Choroid plexus epithelial cell (primary cell): ENCODE measurements around the gene VTCN1.
"Not testable (repeated sequence)": the region's sequence is repeated elsewhere in the genome, so short reads cannot be mapped to it uniquely, and the experiment has no call there.

Experiments used
- DNase-seq: peaks from one replicate; pipeline ENCODE4 v3.0.0-alpha.2; 2010; ENCODE audit warnings: low read depth
- H3K4me3 ChIP-seq: 2 replicates; pipeline ENCODE4 v1.5.1; 2011; ENCODE audit warnings: low read depth, mild to moderate bottlenecking, control low read depth, low read length, moderate library complexity
- TF ChIP-seq, protein P1 (sequence below): conservative IDR thresholded peaks from 2 replicates; pipeline ENCODE4 v1.5.1; 2011; ENCODE audit warnings: low read depth, mild to moderate bottlenecking, control low read depth, inconsistent platforms, low read length, moderate library complexity

VTCN1 gene

DNA sequence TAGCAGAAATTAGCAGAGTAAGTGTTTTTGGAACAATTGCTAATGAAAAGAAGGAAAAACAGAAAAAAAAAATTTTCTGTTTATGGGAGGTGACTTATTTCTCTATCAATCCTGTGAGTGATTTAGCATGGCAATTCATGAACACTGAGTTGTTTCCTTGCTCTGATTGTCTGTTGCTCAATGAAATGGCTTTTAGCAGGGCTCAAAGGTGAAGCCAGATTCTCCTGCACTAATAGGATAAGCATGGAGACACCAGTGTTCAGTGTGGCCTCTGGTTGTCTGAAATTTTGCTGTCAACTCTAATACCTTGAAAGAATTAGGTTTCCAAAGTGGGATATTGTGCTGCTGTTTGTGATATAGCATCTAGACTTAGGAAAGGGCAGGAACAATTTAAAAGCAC, 105.0 kb downstream of the VTCN1 start:
- TF ChIP-seq, protein P1, sequence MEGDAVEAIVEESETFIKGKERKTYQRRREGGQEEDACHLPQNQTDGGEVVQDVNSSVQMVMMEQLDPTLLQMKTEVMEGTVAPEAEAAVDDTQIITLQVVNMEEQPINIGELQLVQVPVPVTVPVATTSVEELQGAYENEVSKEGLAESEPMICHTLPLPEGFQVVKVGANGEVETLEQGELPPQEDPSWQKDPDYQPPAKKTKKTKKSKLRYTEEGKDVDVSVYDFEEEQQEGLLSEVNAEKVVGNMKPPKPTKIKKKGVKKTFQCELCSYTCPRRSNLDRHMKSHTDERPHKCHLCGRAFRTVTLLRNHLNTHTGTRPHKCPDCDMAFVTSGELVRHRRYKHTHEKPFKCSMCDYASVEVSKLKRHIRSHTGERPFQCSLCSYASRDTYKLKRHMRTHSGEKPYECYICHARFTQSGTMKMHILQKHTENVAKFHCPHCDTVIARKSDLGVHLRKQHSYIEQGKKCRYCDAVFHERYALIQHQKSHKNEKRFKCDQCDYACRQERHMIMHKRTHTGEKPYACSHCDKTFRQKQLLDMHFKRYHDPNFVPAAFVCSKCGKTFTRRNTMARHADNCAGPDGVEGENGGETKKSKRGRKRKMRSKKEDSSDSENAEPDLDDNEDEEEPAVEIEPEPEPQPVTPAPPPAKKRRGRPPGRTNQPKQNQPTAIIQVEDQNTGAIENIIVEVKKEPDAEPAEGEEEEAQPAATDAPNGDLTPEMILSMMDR: no peak
- DNase-seq: no peak
- H3K4me3 ChIP-seq: no peak overlapping the region

DNA sequence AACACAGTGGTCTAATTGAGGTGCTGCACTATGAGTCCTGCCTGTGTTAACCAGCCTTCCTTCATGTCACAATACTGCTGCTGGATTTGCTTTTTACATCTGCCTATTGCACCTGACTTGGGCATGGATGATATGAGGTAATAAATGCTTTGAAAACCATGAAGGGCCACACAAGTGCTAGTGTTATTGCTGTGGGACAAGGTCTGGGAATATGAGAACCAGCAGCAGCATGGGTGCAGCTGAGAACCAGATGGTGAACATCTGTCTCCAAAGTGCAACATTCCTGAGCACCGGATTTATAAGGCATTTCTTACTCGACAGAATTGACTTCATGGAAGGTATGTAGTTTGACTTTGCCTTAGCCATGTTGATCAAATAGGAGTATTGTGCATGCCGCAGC, 105.7 kb downstream of the VTCN1 start:
- TF ChIP-seq, protein P1: no peak
- peak; percentile 27 for DNase-seq
- no peak overlapping the region for H3K4me3 ChIP-seq

DNA sequence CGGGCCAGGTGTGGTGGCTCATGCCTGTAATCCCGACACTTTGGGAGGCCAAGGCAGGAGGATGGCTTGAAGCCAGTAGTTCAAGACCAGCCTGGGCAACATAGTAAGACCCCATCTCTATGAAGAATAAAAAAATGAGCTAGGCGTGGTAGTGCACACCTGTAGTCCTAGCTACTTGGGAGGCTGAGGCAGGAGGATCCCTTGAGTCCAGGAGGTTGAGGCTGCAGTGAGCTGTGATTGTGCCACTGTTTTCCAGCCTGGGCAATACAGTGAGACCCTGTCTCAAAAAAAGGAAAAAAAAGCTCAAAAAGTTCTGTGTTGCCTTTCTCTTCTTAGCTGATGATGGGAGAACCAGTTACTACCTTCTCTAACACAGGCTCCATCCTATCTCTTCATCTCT, 108.9 kb downstream of the VTCN1 start:
- H3K4me3 ChIP-seq, DNase-seq: not testable (repeated sequence)

DNA sequence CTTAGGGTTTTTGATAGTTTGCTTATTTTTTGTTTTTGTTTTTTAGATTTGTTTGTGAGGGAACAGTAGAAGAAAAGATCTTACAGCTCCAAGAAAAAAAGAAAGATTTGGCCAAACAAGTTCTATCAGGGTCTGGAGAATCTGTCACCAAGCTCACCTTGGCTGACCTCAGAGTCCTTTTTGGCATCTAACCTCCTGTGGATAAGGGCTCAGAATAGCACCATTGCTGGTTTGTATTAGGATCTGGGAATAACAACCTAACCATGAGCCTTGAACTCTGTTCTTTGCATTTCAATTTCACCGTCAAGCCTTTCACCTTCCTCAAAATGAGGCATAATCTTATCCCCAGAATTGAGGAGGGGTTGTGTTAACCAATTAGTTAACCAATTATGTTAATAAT, 109.4 kb downstream of the VTCN1 start:
- no peak for DNase-seq
- TF ChIP-seq, protein P1: no peak

DNA sequence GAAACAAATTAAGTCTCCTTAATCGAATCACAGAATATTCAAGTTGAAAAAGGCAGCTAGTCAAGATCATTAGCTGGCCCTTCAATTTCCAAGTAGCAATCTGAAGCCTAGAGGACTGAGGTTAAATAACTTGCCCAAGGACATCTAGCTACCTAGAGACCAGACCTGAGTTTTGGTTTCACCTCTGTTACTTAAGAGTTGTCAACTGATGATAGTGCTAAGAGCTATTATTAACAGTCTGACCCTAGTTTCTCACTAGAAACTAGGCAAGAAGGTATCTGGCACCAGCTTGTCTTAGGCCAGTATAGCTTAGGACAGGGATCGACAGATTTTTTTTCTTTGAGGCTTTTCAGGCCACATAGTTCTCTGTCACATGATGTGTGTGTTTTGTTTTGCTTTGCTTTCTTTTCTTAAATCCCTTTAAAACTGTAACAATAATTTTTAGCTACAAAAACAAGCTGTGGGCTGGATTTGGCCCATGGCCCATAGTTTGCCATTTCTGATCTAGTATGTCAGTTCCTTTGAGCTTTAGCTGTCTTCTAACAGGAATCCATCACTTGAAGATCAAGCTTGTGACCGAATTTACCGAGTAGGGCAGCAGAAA, 112.3 kb downstream of the VTCN1 start:
- H3K4me3 ChIP-seq: no peak overlapping the region
- TF ChIP-seq, protein P1: no peak
- peak; percentile 56 for DNase-seq

More for the DNA sequence above, 109.4 kb downstream of the VTCN1 start:
- no peak overlapping the region for H3K4me3 ChIP-seq

DNA sequence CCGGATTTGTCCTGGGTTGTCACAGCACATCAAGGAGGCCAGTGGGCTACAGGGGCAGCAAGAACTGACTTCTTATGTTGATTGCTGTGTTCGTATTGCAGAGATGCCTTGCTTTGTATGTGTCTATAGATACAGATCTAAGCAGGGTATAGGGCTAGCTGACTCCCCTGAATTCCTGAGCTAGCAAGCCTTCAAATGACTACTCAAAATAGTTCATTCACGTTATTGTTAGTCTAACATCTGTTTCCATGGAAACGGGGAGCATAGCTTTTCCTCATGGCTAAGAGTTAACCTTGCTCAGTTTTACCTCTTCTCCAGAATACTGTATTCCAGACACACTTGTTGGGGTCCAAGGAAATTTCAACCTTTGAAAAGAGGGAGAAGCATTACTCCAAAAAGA, 113.3 kb downstream of the VTCN1 start:
- DNase-seq: peak; percentile 75
- no peak overlapping the region for H3K4me3 ChIP-seq
- TF ChIP-seq, protein P1: no peak

DNA sequence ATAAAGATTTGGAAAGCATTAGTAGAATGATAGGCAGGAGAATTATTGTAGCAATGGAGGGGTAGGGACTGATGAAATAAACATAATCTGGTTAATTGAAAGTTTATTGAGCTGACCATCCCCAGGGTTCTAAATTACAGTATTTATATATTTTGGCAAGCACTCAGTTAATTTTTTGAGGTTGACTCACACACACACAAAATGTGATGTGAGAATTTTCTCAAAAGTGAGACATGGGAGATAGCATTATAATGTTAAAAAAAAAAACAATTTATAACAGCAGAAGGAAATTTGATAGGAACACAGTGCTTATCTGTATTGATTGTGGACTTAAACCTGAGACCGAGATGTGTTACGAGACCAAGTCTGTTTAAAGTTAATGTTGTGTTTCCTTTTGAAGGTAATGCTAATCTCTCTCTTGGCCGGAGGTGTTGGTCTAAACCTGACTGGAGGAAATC, 113.7 kb downstream of the VTCN1 start:
- no peak overlapping the region for H3K4me3 ChIP-seq
- TF ChIP-seq, protein P1: no peak
- DNase-seq: peak; percentile 57
